Measurements from ENCODE around the gene ABL2. TPM values are rescaled to one million over a fixed set of nuclear protein-coding genes. Genes with fewer than 3 reads are reported as not detected.

ABL2 gene
- total RNA-seq, 1 donor from 2014 or later: 22.9 TPM

DNA sequence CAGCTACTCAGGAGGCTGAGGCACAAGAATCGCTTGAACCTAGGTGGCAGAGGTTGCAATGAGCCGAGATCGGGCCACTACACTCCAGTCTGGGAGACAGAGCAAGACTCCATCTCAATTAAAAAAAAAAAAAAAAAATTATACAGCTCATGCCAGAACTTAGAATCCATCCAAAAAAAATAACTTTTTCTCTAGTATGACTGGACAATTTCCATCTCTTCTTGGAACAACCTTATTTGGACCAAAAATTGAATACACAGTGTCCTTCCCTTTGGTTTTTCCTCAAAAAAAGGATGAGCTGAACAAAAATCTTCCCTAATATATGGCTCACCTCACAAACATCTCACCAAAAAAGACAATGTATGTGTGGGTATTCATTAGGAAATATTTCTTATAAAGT is 73.9 kb downstream of the ABL2 start:
- no peak for DNase-seq (ENCODE audit: low read depth, low spot score)
- peaks cover 7% of the 10 kb centered on the region for H3K36me3 Mint-ChIP-seq (ENCODE audit: low read depth)
- no peaks in the 10 kb centered on the region for H3K9me3 Mint-ChIP-seq
- H3K27ac Mint-ChIP-seq (ENCODE audit: unreplicated experiment): no peak overlapping the region
- H3K4me3 Mint-ChIP-seq: no peak overlapping the region
- no peaks in the 10 kb centered on the region for H3K27me3 Mint-ChIP-seq (ENCODE audit: low read depth)
- H3K4me1 Mint-ChIP-seq: peaks cover 5% of the 10 kb centered on the region
- TF ChIP-seq, protein P1, sequence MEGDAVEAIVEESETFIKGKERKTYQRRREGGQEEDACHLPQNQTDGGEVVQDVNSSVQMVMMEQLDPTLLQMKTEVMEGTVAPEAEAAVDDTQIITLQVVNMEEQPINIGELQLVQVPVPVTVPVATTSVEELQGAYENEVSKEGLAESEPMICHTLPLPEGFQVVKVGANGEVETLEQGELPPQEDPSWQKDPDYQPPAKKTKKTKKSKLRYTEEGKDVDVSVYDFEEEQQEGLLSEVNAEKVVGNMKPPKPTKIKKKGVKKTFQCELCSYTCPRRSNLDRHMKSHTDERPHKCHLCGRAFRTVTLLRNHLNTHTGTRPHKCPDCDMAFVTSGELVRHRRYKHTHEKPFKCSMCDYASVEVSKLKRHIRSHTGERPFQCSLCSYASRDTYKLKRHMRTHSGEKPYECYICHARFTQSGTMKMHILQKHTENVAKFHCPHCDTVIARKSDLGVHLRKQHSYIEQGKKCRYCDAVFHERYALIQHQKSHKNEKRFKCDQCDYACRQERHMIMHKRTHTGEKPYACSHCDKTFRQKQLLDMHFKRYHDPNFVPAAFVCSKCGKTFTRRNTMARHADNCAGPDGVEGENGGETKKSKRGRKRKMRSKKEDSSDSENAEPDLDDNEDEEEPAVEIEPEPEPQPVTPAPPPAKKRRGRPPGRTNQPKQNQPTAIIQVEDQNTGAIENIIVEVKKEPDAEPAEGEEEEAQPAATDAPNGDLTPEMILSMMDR (conservative IDR thresholded peaks at IDR 0.05): no peak

DNA sequence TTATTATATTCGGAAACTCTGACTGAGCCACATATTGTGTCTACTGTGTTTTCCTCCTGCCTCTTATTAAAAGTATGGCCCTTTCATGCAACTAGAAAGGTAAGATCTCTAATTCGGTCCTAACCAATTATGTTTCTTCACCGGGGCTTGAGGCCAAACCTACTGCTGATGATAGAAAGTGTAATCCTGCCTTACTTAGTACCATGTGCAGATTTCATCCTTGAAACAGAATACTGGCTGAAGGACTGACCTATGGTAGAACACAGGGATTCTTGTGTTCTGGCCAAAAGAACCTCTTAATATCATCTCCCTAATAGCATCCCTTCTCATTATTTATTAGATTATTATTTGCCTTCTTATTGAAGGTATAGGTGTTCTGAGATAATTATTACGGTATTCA is 75.0 kb downstream of the ABL2 start:
- no peak for DNase-seq (ENCODE audit: low read depth, low spot score)
- TF ChIP-seq, protein P1 (conservative IDR thresholded peaks at IDR 0.05): no peak
- no peak overlapping the region for H3K27ac Mint-ChIP-seq (ENCODE audit: unreplicated experiment)
- no peaks in the 10 kb centered on the region for H3K27me3 Mint-ChIP-seq (ENCODE audit: low read depth)
- H3K4me1 Mint-ChIP-seq: peaks cover 5% of the 10 kb centered on the region
- H3K9me3 Mint-ChIP-seq: peaks cover 5% of the 10 kb centered on the region
- H3K4me3 Mint-ChIP-seq: no peak overlapping the region
- H3K36me3 Mint-ChIP-seq (ENCODE audit: low read depth): peaks cover 13% of the 10 kb centered on the region

DNA sequence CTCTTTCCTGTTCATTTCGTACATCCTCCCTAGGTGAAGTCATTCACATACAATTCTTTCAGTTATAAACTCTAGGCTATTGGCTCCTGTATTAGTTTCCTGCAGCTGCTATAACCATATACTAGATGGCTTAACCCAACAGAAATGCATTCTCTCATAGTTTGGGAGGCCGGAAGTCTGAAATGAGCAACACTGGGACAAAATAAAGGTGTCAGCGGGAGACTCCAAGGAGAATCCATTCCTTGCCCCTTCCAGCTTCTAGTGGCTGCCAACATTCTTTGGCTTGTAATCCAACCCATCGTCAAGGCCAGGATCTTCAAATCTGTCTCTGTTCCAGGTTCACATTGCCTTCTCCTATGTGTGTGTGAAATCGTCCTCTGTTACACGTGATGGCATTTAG is 76.3 kb downstream of the ABL2 start:
- Mint-ChIP-seq H3K36me3 (ENCODE audit: low read depth) (peaks cover 20% of the 10 kb centered on the region), H3K9me3 (peaks cover 5% of the 10 kb centered on the region), H3K27me3 (ENCODE audit: low read depth) (no peaks in the 10 kb centered on the region), H3K4me1 (peaks cover 5% of the 10 kb centered on the region), H3K4me3 (no peak overlapping the region), H3K27ac (ENCODE audit: unreplicated experiment) (no peak overlapping the region)
- DNase-seq (ENCODE audit: low read depth, low spot score): no peak
- TF ChIP-seq, protein P1 (conservative IDR thresholded peaks at IDR 0.05): no peak

DNA sequence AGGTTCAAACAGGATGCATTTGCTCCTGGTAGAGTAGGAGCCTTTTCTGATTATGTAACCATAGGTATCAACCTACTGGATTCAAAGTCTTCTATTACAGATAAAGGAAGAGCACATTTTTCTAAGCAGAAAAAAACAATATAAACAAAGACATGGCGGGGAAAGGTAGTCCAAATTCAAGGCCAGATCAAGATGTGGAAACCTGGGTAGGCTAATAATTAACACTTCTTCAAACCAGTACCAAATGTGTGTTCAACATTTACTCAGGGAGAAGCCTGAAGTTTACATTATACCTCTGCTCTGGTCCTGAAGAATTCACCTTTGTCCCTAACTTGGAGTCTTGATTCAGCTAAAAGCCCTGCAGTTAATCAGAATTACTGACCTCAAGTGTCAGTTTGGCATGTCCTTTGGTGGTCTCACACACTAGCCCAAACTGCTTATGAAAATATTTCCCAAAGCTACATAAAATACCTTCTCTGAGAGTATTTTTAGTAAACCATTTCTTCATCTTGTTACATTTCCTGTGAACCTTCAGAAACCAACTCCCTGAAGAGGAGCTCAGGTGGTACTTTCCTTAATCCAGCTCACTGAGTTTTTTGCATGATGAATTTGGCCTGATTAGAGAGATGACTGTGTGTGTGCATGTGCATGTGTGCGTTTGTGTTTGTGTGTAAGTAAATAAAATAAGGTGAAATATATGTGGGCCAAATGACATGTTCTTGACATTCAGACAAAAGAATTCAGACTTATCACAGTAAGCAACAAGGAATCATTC is 77.4 kb downstream of the ABL2 start:
- H3K4me3 Mint-ChIP-seq: no peak overlapping the region
- no peak overlapping the region for H3K27ac Mint-ChIP-seq (ENCODE audit: unreplicated experiment)
- DNase-seq (ENCODE audit: low read depth, low spot score): no peak
- TF ChIP-seq, protein P1 (conservative IDR thresholded peaks at IDR 0.05): no peak
- H3K27me3 Mint-ChIP-seq (ENCODE audit: low read depth): no peaks in the 10 kb centered on the region
- H3K4me1 Mint-ChIP-seq: peaks cover 5% of the 10 kb centered on the region
- peaks cover 22% of the 10 kb centered on the region for H3K36me3 Mint-ChIP-seq (ENCODE audit: low read depth)
- H3K9me3 Mint-ChIP-seq: peaks cover 5% of the 10 kb centered on the region

DNA sequence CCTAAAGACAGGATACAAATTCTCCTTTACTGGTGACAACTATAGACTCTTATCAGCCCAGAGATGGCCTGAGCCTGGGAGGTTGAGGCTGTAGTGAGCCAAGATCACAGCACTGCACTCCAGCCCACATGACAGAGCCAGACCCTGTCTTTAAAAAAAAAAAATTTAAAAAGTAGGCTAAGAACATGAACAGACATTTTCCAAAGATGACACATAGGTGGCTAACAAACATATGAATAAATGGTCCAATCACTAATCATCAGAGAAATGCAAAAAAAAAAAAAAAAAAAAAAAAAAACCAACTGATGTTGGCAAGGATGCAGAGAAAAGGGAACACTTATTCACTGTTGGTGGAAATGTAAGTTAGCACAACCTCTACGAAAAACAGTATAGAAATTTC is 82.6 kb downstream of the ABL2 start:
- Mint-ChIP-seq H3K4me3 (no peak overlapping the region), H3K27ac (ENCODE audit: unreplicated experiment) (no peak overlapping the region), H3K27me3 (ENCODE audit: low read depth) (no peaks in the 10 kb centered on the region), H3K36me3 (ENCODE audit: low read depth) (peaks cover 25% of the 10 kb centered on the region), H3K4me1 (peaks cover 9% of the 10 kb centered on the region), H3K9me3 (peaks cover 5% of the 10 kb centered on the region)
- TF ChIP-seq, protein P1 (conservative IDR thresholded peaks at IDR 0.05): no peak
- no peak for DNase-seq (ENCODE audit: low read depth, low spot score)
